ENCODE measurements around the gene AUTS2. TPM values are rescaled to one million over a fixed set of nuclear protein-coding genes. Genes with fewer than 3 reads are reported as not detected.

AUTS2 gene
- total and polyA plus RNA-seq, 2 of the 8 experiments (the other 6 are each of a cell fraction or from before 2014, with no cell fraction given), result 25.9 to 101 TPM

GRCh38 chr7:70353946-70354335, 755.7 kb downstream of the AUTS2 start:
- Histone ChIP-seq H2BK12ac (ENCODE audit: low read depth, low read length) (no peak overlapping the region), H3K4me3 (ENCODE audit: extremely low read depth in 1 of 4, insufficient read depth in 2 of 4, low read depth in 3 of 4, low read length in 4 of 4) (no peak overlapping the region), H3K56ac (replicated peaks; ENCODE audit: insufficient read length, low read depth, low read length) (no peak overlapping the region), H3K27ac (ENCODE audit: low read depth, low read length) (no peak overlapping the region), H3K4me2 (ENCODE audit: insufficient read depth in 1 of 2, low read depth in 2 of 2, low read length in 2 of 2) (no peak overlapping the region), H3K27me3 (replicated peaks in 1 of 4; ENCODE audit: control insufficient read depth in 3 of 4, extremely low read depth in 1 of 4, insufficient read depth in 3 of 4, low read length in 3 of 4) (peaks cover 0 to 2% (median 0%) of the 10 kb centered on the region in 4 experiments; a peak in 1 of 7 replicates), H2BK120ac (replicated peaks; ENCODE audit: low read depth, low read length) (no peak overlapping the region), H3K79me1 (ENCODE audit: low read depth, low read length) (no peaks in the 10 kb centered on the region), H4K20me1 (replicated peaks in 1 of 2; ENCODE audit: control insufficient read depth in 1 of 2, insufficient read depth in 2 of 2, low read length in 2 of 2) (no peaks in the 10 kb centered on the region), H3K14ac (ENCODE audit: insufficient read length) (no peak overlapping the region), H3K23me2 (ENCODE audit: low read depth, low read length) (peaks cover 3% of the 10 kb centered on the region; the same call in 1 of the 2 replicates), H3K9ac (replicated peaks in 1 of 4; ENCODE audit: extremely low read depth in 1 of 4, low read depth in 3 of 4, low read length in 3 of 4) (no peak overlapping the region), H3K18ac (ENCODE audit: extremely low read depth, low read length) (no peak overlapping the region), H2AK5ac (ENCODE audit: low read depth, low read length) (no peak overlapping the region), H3K79me2 (ENCODE audit: control insufficient read depth in 1 of 2, insufficient read depth in 2 of 2, low read length in 2 of 2) (no peaks in the 10 kb centered on the region), H2BK5ac (ENCODE audit: low read depth, low read length) (no peak overlapping the region), H3K23ac (ENCODE audit: insufficient read length) (no peak overlapping the region), H2BK20ac (ENCODE audit: low read length) (no peak overlapping the region), H2BK15ac (ENCODE audit: low read length) (no peak overlapping the region), H3K36me3 (ENCODE audit: control insufficient read depth in 2 of 4, insufficient read depth in 4 of 4, low read length in 3 of 4) (no peaks in the 10 kb centered on the region), H3K9me3 (ENCODE audit: insufficient read depth in 2 of 2, low read depth in 1 of 2, low read length in 1 of 2) (no peaks in the 10 kb centered on the region), H4K8ac (ENCODE audit: extremely low read depth, insufficient read depth, low read length) (no peak overlapping the region), H2AFZ (ENCODE audit: low read length) (no peak overlapping the region), H3K4me1 (replicated peaks in 1 of 4; ENCODE audit: control insufficient read depth in 3 of 4, insufficient read depth in 4 of 4, low read length in 3 of 4) (peaks cover 0 to 3% (median 0%) of the 10 kb centered on the region in 4 experiments; a peak in 3 of 7 replicates), H4K91ac (replicated peaks; ENCODE audit: insufficient read length, low read length) (no peak overlapping the region), H4K5ac (ENCODE audit: insufficient read length, low read depth, low read length) (no peak overlapping the region), H3K4ac (replicated peaks; ENCODE audit: insufficient read length, low read depth, low read length) (no peak overlapping the region)
- CTCF ChIA-PET (ENCODE audit: partially characterized antibody), result no interaction called here
- no peak for DNase-seq (ENCODE audit: low read depth in 1 of 2, low spot score in 2 of 2)
- TF ChIP-seq KDM4A (IDR thresholded peaks at IDR 0.05; ENCODE audit: low read depth, low read length, severe bottlenecking), result no peak
- TF ChIP-seq GABPA (IDR thresholded peaks at IDR 0.05; ENCODE audit: borderline replicate concordance, insufficient read depth, low read length), result no peak
- TF ChIP-seq EGR1 (IDR thresholded peaks at IDR 0.05; ENCODE audit: borderline replicate concordance, low read depth, low read length), result no peak
- TF ChIP-seq POU5F1 (IDR thresholded peaks at IDR 0.05; ENCODE audit: low read depth, low read length), result no peak
- no peak for TF ChIP-seq CREB1 (IDR thresholded peaks at IDR 0.05)
- no peak for TF ChIP-seq CEBPB (IDR thresholded peaks at IDR 0.05; ENCODE audit: low read depth, low read length)
- no peak for TF ChIP-seq SIX5 (IDR thresholded peaks at IDR 0.05; ENCODE audit: low read depth, low read length)
- TF ChIP-seq RBBP5 (IDR thresholded peaks at IDR 0.05; ENCODE audit: borderline replicate concordance, low read depth, low read length), result no peak
- FAIRE-seq, result no peak
- 87% methylated on average over 4 of the region's 4 CpGs; no CpG with 5 or more reads in 1 of the 2 experiments for WGBS, 2 experiments (ENCODE audit: extremely low coverage in 1 of 2, insufficient coverage in 1 of 2, insufficient read length in 1 of 2, insufficient replicate concordance in 2 of 2, low coverage in 1 of 2, low lambda C conversion rate in 2 of 2, missing lambda C conversion rate in 1 of 2)
- POLR2A ChIA-PET (ENCODE audit: partially characterized antibody), result no interaction called here
